HEK293 (cell line): Measurements from ENCODE around the gene LAT.

ENCODE experiments used
- GFI1B ChIP-seq: fragments of 450-650 bp; formaldehyde crosslinking; IDR thresholded peaks from 2 replicates; pipeline ENCODE4 v1.5.1; 2016; ENCODE audit warnings: missing biosample characterization, missing genetic modification characterization
- KLF7 ChIP-seq: fragments of 450-650 bp; formaldehyde crosslinking; IDR thresholded peaks from 2 replicates; pipeline ENCODE4 v1.5.1; 2016; ENCODE audit warnings: missing biosample characterization, missing genetic modification characterization, borderline replicate concordance
- ZNF214 ChIP-seq: fragments of 450-650 bp; formaldehyde crosslinking; IDR thresholded peaks from 2 replicates; pipeline ENCODE4 v1.5.1; 2017; ENCODE audit warnings: missing biosample characterization, mild to moderate bottlenecking, missing genetic modification characterization, borderline replicate concordance
- ZNF248 ChIP-seq: fragments of 450-650 bp; formaldehyde crosslinking; IDR thresholded peaks from 2 replicates; pipeline ENCODE4 v1.5.1; 2017; ENCODE audit warnings: missing biosample characterization, missing genetic modification characterization
- ZNF292 ChIP-seq: fragments of 450-650 bp; formaldehyde crosslinking; IDR thresholded peaks from 2 replicates; pipeline ENCODE4 v1.5.1; 2016; ENCODE audit warnings: low read depth, missing biosample characterization, missing genetic modification characterization, borderline replicate concordance
- ZNF324 ChIP-seq: fragments of 450-650 bp; formaldehyde crosslinking; IDR thresholded peaks from 2 replicates; pipeline ENCODE4 v1.5.1; 2016; ENCODE audit warnings: missing biosample characterization, missing genetic modification characterization
- ZNF37A ChIP-seq: fragments of 450-650 bp; IDR thresholded peaks from 2 replicates; pipeline ENCODE4 v1.5.1; 2018; ENCODE audit warnings: missing biosample characterization, missing genetic modification characterization
- ZNF394 ChIP-seq: fragments of 450-650 bp; formaldehyde crosslinking; IDR thresholded peaks from 2 replicates; pipeline ENCODE4 v1.5.1; 2016; ENCODE audit warnings: missing biosample characterization, missing genetic modification characterization, mild to moderate bottlenecking, moderate library complexity, borderline replicate concordance
- ZNF416 ChIP-seq: fragments of 450-650 bp; formaldehyde crosslinking; IDR thresholded peaks from 2 replicates; pipeline ENCODE4 v1.5.1; 2016; ENCODE audit warnings: missing biosample characterization, missing genetic modification characterization
- ZNF510 ChIP-seq: fragments of 450-650 bp; formaldehyde crosslinking; IDR thresholded peaks from 2 replicates; pipeline ENCODE4 v1.5.1; 2018; ENCODE audit warnings: mild to moderate bottlenecking, missing genetic modification characterization, missing biosample characterization; ENCODE audit not compliant: insufficient replicate concordance
- ZNF518A ChIP-seq: fragments of 450-650 bp; formaldehyde crosslinking; conservative IDR thresholded peaks from 2 replicates; pipeline ENCODE4 v1.5.1; 2016; ENCODE audit warnings: low read depth, missing biosample characterization, missing genetic modification characterization
- ZNF529 ChIP-seq: fragments of 450-650 bp; formaldehyde crosslinking; IDR thresholded peaks from 2 replicates; pipeline ENCODE4 v1.5.1; 2017; ENCODE audit warnings: missing genetic modification characterization, missing biosample characterization; ENCODE audit not compliant: insufficient replicate concordance
- ZNF555 ChIP-seq: fragments of 450-650 bp; formaldehyde crosslinking; conservative IDR thresholded peaks from 2 replicates; pipeline ENCODE4 v1.5.1; 2017; ENCODE audit warnings: missing biosample characterization, mild to moderate bottlenecking, missing genetic modification characterization, inconsistent platforms
- ZNF624 ChIP-seq: fragments of 450-650 bp; formaldehyde crosslinking; IDR thresholded peaks from 2 replicates; pipeline ENCODE4 v1.5.1; 2017; ENCODE audit warnings: missing biosample characterization, missing genetic modification characterization
- ZNF658 ChIP-seq: fragments of 450-650 bp; formaldehyde crosslinking; IDR thresholded peaks from 2 replicates; pipeline ENCODE4; 2016; ENCODE audit warnings: missing biosample characterization, missing genetic modification characterization
- ZNF701 ChIP-seq: fragments of 450-650 bp; formaldehyde crosslinking; IDR thresholded peaks from 2 replicates; pipeline ENCODE4 v1.5.1; 2016; ENCODE audit warnings: missing biosample characterization, missing genetic modification characterization
- ZNF76 ChIP-seq: fragments of 450-650 bp; formaldehyde crosslinking; IDR thresholded peaks from 2 replicates; pipeline ENCODE4; 2016; ENCODE audit warnings: low read depth, missing biosample characterization, missing genetic modification characterization, borderline replicate concordance
- ZSCAN4 ChIP-seq: fragments of 450-650 bp; formaldehyde crosslinking; IDR thresholded peaks from 2 replicates; pipeline ENCODE4 v1.5.1; 2017; ENCODE audit warnings: missing biosample characterization, missing genetic modification characterization
- TF ChIP-seq, protein P1 (sequence below): IDR thresholded peaks from 2 replicates; pipeline ENCODE4 v1.6.1; 2011; ENCODE audit warnings: mild to moderate bottlenecking, low read depth, low read length, borderline replicate concordance
- TF ChIP-seq, protein P2 (sequence below): fragments of 450-650 bp; formaldehyde crosslinking; IDR thresholded peaks from 2 replicates; pipeline ENCODE4 v1.5.1; 2017; ENCODE audit warnings: missing biosample characterization, missing genetic modification characterization
- TF ChIP-seq, protein P3 (sequence below): fragments of 450-650 bp; formaldehyde crosslinking; IDR thresholded peaks from 2 replicates; pipeline ENCODE4 v1.5.1; 2016; ENCODE audit warnings: missing biosample characterization, missing genetic modification characterization
- TF ChIP-seq, protein P4 (sequence below): fragments of 450-650 bp; formaldehyde crosslinking; IDR thresholded peaks from 2 replicates; pipeline ENCODE4 v1.5.1; 2016; ENCODE audit warnings: missing biosample characterization, missing genetic modification characterization, low read depth
- TF ChIP-seq, protein P5 (sequence below): fragments of 450-650 bp; formaldehyde crosslinking; IDR thresholded peaks from 2 replicates; pipeline ENCODE4 v1.5.1; 2016; ENCODE audit warnings: missing biosample characterization, missing genetic modification characterization

LAT gene

DNA sequence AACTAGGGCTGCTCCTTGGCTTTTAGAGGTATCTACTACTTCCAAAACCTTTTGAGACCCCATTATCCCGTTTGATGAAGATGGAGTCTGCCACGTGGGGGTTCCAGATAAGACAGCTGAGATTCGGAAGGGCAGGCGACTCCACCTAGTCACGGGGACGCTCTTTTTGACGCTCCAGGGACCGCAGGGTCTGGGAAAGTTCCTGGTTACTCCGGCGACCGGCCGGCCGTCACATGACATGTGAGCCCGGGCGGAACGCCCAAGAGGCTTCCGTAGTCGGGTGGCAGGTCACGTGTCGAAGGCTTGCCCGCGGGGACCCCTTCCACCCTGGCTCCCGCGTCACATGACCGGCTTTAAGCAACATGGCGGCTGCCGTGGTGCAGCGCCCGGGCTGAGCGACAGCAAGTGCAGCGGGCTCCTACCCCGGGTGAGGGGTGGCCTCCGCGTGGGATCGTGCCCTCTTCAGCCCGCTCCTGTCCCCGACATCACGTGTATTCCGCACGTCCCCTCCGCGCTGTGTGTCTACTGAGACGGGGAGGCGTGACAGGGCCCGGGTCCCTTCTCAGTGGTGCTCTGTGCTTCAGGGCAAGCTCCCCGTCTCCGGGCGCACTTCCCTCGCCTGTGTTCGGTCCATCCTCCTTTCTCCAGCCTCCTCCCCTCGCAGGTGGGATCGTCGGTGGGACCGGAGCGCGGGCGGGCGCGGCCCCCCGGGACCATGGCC, 10.3 kb upstream of the LAT start, which contains the start of gene SPNS1 (continued):
- TF ChIP-seq ZNF518A (peak; percentile 46; the same call in 1 of the 2 replicates), ZNF555 (tag by site-specific recombination) (no peak), ZNF76 (tag by site-specific recombination) (peak; percentile 84), ZNF510 (tag by site-specific recombination) (no peak), ZSCAN4 (tag by site-specific recombination) (peak; percentile 45; the same call in 1 of the 2 replicates), KLF7 (tag by site-specific recombination) (peak; percentile 75), ZNF529 (tag by site-specific recombination) (no peak), ZNF624 (tag by site-specific recombination) (no peak), ZNF324 (tag by site-specific recombination) (peak; percentile 91), ZNF394 (peak; percentile 57; the same call in 1 of the 2 replicates), GFI1B (tag by site-specific recombination) (peak; percentile 36; the same call in 1 of the 2 replicates), ZNF658 (tag by site-specific recombination) (no peak), ZNF248 (tag by site-specific recombination) (no peak), ZNF292 (no peak), ZNF37A (tag by site-specific recombination) (no peak), ZNF701 (tag by site-specific recombination) (no peak), ZNF416 (tag by site-specific recombination) (no peak), ZNF214 (no peak)
- TF ChIP-seq, protein P1, sequence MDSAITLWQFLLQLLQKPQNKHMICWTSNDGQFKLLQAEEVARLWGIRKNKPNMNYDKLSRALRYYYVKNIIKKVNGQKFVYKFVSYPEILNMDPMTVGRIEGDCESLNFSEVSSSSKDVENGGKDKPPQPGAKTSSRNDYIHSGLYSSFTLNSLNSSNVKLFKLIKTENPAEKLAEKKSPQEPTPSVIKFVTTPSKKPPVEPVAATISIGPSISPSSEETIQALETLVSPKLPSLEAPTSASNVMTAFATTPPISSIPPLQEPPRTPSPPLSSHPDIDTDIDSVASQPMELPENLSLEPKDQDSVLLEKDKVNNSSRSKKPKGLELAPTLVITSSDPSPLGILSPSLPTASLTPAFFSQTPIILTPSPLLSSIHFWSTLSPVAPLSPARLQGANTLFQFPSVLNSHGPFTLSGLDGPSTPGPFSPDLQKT: no peak
- TF ChIP-seq, protein P2, sequence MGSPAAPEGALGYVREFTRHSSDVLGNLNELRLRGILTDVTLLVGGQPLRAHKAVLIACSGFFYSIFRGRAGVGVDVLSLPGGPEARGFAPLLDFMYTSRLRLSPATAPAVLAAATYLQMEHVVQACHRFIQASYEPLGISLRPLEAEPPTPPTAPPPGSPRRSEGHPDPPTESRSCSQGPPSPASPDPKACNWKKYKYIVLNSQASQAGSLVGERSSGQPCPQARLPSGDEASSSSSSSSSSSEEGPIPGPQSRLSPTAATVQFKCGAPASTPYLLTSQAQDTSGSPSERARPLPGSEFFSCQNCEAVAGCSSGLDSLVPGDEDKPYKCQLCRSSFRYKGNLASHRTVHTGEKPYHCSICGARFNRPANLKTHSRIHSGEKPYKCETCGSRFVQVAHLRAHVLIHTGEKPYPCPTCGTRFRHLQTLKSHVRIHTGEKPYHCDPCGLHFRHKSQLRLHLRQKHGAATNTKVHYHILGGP (tag by site-specific recombination): no peak
- TF ChIP-seq, protein P3, sequence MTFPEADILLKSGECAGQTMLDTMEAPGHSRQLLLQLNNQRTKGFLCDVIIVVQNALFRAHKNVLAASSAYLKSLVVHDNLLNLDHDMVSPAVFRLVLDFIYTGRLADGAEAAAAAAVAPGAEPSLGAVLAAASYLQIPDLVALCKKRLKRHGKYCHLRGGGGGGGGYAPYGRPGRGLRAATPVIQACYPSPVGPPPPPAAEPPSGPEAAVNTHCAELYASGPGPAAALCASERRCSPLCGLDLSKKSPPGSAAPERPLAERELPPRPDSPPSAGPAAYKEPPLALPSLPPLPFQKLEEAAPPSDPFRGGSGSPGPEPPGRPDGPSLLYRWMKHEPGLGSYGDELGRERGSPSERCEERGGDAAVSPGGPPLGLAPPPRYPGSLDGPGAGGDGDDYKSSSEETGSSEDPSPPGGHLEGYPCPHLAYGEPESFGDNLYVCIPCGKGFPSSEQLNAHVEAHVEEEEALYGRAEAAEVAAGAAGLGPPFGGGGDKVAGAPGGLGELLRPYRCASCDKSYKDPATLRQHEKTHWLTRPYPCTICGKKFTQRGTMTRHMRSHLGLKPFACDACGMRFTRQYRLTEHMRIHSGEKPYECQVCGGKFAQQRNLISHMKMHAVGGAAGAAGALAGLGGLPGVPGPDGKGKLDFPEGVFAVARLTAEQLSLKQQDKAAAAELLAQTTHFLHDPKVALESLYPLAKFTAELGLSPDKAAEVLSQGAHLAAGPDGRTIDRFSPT (tag by site-specific recombination): peak; percentile 98
- TF ChIP-seq, protein P4, sequence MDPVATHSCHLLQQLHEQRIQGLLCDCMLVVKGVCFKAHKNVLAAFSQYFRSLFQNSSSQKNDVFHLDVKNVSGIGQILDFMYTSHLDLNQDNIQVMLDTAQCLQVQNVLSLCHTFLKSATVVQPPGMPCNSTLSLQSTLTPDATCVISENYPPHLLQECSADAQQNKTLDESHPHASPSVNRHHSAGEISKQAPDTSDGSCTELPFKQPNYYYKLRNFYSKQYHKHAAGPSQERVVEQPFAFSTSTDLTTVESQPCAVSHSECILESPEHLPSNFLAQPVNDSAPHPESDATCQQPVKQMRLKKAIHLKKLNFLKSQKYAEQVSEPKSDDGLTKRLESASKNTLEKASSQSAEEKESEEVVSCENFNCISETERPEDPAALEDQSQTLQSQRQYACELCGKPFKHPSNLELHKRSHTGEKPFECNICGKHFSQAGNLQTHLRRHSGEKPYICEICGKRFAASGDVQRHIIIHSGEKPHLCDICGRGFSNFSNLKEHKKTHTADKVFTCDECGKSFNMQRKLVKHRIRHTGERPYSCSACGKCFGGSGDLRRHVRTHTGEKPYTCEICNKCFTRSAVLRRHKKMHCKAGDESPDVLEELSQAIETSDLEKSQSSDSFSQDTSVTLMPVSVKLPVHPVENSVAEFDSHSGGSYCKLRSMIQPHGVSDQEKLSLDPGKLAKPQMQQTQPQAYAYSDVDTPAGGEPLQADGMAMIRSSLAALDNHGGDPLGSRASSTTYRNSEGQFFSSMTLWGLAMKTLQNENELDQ (tag by site-specific recombination): no peak
- TF ChIP-seq, protein P5, sequence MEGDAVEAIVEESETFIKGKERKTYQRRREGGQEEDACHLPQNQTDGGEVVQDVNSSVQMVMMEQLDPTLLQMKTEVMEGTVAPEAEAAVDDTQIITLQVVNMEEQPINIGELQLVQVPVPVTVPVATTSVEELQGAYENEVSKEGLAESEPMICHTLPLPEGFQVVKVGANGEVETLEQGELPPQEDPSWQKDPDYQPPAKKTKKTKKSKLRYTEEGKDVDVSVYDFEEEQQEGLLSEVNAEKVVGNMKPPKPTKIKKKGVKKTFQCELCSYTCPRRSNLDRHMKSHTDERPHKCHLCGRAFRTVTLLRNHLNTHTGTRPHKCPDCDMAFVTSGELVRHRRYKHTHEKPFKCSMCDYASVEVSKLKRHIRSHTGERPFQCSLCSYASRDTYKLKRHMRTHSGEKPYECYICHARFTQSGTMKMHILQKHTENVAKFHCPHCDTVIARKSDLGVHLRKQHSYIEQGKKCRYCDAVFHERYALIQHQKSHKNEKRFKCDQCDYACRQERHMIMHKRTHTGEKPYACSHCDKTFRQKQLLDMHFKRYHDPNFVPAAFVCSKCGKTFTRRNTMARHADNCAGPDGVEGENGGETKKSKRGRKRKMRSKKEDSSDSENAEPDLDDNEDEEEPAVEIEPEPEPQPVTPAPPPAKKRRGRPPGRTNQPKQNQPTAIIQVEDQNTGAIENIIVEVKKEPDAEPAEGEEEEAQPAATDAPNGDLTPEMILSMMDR (tag by site-specific recombination): no peak
